GM18861 (cell line): ENCODE measurements around the gene KCNK16.

Experiments
- ATAC-seq: cut with Tn5 transposase; IDR thresholded peaks from one replicate; pipeline ENCODE4 v1.9.1; 2021; ENCODE audit not compliant: unreplicated experiment

The KCNK16 gene

DNA sequence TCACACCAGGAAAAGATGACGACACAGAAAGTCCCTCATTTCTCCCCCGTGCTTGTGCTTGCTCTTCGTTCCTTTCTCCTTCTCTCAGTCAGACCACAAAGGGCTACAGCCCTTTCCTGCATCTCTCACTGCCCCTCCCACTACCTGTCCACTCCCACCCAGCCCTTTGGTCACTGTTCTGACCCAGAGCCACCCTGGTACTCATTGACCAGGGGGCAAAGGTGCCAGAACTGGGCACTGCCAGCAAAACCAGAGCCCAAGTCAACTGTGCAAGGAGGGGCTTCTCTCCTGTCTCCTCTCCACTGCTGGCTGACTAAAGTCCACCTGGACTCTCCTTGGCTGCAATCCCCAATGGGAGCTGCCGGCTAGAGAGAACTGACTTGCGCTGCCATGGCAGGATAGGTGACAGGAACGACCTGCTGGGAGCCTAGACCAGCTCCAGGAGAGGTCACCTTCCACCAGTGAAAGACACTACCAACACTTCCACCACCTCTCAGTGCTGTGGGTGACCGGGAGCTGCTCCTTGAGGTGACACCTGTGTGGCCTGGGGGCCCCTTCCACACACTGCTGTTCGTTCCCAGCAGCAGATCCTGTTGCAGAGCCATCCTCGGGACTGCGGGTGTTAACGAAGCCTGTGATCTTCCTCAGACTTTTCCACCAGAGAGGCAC is 41.1 kb downstream of the KCNK16 start:
- ATAC-seq: no peak

DNA sequence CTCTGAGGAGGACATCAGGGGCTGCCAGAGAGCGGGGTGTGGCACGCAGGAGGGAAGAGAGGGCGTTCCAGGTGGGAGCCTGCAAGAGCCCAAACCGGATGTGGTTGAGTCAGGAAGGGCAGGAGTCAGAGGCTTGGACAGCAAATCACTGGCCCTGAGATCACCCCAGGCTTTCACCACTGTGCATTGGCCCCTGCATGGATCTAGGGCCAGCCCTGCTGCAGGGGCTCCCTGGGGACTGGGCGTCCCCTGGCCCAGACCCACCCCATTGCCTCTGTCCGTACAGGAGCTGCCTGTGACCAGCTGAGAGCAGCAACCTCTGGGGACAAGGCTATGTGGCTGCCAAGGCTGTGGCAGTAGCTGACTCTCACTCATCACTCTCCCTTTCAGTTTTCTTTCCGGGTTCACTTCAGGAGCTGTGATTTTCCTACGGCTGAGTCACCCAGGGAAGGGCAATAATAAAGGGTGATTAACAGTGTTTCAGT is 42.2 kb downstream of the KCNK16 start:
- no peak for ATAC-seq

DNA sequence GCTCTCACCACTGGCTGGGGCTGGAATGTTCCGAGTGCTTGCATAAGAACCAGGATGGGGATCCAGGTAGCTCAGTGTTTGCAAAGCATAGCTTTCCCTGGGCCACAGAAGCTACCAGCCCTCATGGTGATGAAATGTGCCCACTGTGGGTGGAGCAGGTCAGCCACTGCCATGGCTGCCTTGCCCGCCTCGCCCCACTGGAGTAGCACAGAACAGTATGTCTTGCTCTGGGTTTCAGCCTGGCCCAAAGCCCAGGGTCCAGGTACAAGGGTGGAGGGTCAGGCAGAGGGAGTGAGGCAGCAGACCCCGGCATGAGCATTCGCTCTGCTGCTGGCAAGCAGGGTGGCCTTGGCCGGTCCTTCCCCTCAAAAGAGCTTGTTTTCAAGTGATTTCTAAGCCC is 43.0 kb downstream of the KCNK16 start:
- no peak for ATAC-seq

DNA sequence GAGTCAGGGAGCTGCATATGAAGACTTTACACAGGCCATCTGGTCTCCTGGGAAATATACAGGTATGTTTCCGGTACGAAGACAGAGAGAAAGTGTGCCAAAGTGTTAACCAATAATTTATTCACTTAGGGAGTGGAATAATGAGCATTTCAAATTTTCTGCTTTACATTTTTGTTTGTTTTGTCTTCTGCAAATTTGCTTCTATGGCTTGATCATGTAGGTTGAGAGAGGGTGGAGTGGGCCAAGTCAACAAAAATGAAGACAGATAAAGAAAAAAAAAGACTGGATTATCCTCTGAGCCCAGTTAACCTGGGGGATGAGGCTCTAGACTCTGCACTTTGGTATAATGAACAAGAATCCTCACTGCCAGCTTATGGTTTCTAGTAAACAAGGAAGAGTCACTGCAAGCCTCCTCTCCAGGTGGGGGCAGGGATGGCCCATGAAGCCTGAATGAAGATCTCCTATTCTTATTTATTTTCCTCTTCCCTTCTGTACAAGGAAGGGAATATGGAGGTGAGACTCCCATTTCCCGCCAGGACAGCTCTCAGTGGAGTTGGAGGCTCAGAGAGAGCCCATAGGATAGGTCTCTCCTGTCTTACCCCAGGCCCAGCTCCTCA is 46.0 kb downstream of the KCNK16 start:
- ATAC-seq: no peak

DNA sequence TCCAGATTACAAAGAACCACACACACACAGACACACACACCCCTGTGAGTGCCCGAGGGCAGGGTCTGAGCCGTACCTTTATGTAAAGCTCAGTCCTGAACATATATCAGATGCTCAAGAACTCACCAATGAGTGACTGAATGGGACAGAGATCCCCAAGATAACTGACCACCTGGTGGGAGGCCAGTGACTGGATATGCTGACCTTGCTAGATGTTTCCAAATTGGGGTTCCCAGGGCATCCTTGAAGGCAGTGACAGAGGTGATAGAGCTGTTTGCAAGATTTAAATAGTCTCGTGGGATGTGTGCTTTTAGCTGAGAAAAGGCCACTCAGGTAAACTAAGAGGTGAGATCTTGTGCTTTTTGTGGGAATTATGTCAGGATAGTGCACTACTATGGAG is 47.6 kb downstream of the KCNK16 start:
- ATAC-seq: no peak

DNA sequence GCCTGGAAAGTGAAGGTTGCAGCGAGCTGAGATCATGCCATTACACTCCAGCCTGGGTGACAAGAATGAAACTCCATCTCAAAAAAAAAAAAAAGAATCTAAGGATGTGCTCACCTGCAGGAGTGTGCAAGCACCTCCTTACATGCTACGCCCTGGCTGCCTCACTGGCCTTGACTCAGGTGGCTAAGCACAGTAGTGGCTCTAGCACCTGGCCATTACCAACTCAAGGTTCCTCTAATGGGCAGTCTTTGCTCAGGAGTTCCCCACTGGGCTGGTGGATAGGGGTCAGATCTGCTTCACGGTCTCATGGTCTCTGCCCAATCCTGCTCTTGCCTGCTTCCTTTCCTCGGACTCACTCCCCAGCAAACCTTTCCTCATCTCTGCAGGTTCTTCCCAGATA is 48.0 kb downstream of the KCNK16 start:
- no peak for ATAC-seq

DNA sequence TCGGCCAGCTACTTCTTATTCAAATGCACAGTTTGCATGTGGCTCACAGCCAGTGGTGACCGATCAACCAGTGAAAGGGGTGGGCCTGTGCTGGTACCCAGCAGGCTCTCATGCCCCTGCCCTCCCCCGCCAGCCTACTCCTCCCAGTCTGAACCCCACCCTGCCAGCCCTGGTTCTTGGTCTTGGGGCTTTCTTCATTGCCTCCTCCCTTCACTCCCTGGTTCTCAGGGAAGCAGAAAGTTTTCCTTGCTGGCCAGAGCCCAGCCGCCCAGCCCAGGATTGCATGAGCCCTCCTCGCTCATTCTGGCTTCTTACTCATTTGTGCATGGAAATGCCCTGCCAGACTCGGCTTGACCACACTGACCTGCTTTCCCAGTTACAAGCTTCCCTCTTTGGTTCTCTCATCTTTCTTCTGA is 49.1 kb downstream of the KCNK16 start:
- no peak for ATAC-seq

DNA sequence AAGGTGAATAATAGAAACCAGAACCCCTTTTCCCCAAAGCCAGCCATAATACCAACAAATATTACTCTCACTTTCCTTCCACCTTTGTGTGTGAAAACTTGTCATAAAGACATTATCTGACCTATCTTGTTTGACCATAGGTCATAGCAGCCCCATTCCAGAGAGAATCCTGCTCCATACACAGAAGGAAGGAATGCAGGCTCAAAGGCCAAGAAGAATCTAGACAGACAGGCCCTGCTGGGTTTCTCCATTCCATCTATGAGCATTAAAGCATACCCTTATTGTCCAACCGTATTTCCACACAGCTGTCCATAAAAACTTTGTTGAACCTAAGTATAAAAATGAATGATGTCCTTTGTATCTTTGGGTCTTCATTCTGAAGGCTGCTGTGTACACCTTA is 52.5 kb downstream of the KCNK16 start:
- ATAC-seq: no peak

DNA sequence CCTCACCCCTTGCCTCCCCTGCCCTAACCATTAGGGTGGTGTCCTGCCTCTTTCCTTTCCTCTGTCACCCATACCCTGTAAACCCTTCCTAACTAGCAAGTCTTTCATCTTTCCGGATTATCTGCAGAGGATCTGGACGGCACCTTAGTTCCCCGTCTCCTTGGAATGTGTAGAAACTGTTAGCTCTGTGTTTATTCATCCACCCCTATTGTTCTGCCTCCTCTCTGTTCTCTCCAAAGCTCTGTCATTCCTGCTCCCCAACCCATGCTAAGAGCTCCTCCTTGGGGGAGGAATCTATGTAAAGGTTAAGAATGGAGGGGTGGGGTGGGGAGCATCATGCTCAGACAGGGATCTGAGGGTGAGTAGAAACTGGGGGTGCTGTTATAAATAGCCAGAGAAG is 53.8 kb downstream of the KCNK16 start:
- ATAC-seq: no peak

DNA sequence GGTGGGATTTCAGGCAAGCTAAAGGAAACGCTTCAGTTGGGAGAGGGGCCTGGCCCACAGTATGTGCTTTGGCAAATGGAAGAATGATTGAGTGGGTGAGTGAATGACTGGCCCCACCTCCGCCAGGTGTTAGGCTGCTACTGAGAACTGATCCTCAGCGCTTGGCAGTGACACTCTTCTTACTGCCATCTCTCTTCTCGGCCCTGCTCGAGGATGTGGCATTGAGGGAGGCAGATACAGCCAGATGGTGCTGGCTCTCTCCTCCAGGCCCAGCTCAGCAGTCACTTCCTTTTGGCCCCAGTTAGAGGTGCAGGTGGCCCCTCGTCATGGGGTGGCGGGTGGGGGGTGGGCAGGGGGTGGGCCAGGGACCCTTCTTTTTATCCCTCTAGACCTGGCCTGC is 54.3 kb downstream of the KCNK16 start:
- ATAC-seq: no peak

DNA sequence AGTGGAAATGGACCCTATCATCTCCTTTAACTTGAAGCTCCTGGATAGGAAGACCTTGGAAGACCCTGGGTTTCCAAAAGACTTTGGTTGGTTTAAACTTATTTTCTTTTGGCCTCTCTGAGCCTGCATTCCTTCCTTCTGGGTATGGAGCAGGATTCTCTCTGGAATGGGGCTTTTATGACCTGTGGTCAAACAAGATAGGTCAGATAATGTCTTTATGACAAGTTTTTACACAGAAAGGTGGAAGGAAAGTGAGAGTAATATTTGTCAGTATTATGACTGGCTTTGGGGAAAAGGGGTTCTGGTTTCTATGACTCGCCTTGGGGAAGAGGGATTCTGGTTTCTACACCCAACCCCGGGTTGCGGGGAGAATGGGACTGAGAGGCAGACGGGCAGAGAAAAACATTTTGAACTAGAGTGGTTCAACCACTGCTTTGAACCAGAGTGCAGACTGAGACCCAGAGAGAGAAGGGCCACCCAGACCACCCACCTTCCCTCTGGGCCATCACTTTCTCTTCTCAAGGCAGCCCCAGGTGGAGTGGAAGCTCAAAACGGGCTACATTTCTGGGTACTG is 55.6 kb downstream of the KCNK16 start:
- no peak for ATAC-seq

DNA sequence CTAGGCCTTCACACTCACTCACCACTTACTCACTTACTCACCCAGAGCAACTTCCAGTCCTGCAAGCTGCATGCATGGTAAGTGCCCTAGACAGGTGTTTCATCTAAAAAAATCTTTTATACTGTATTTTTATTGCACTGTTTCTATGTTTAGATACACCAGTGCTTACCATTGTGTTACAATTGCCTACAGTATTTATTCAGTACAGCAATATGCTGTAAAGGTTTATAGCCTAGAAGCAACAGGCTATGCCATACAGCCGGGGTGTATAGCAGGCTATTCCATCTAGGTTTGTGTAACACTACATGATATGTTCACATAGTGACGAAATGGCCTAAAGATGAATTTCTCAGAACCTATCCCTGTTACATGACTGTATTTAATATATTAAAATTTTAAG is 56.1 kb downstream of the KCNK16 start:
- no peak for ATAC-seq
